Lower leg skin (tissue), 4 donors: ENCODE data around the gene PGK1. TPM values are rescaled to one million over a fixed set of nuclear protein-coding genes. Genes with fewer than 3 reads are reported as not detected.
"Not testable (repeated sequence)": the region's sequence is repeated elsewhere in the genome, so short reads cannot be mapped to it uniquely, and the experiment has no call there.

Experiments
- DNase-seq, 2 donors: peaks; one replicate each; pipeline ENCODE4 v3.0.0-alpha.2; 2019; ENCODE audit warnings: low spot score in 2 of 2
- H3K4me3 ChIP-seq: fragments of 200-600 bp; sonication (generic); 2 replicates; pipeline ENCODE4 v1.5.1; 2017; ENCODE audit warnings: mild to moderate bottlenecking, low read depth; ENCODE audit not compliant: poor library complexity, severe bottlenecking
- POLR2A ChIP-seq, 2 donors: fragments of 450-650 bp; IDR thresholded peaks; one replicate each; pipeline ENCODE4 v1.6.1; 2016 to 2017; ENCODE audit warnings: antibody characterized with exemption in 2 of 2, mild to moderate bottlenecking in 1 of 2, moderate library complexity in 1 of 2
- WGBS, 2 donors: methylation state at CpG; one replicate each; pipeline ENCODE4 v1.1.5; 2018; 5-methylcytosine and 5-hydroxymethylcytosine counted together
- intact Hi-C: fragments of 100-400 bp; cut with DNase I; formaldehyde crosslinking; loops from one replicate; pipeline ENCODE4 v1.15.0; 2023; ENCODE audit warnings: low total_unique reads
- total RNA-seq, 4 donors: library from RNA; depleted of rRNA; stranded (reverse); fragments of >200 nt; gene quantifications; one replicate each; pipeline ENCODE4 v1.1.0, GENCODE V29; 2016
- TF ChIP-seq, protein P1 (sequence below), 3 donors: fragments of 450-650 bp; IDR thresholded peaks; one replicate each; pipeline ENCODE4 v1.5.1; 2016; ENCODE audit warnings: antibody characterized with exemption in 3 of 3, mild to moderate bottlenecking in 3 of 3, moderate library complexity in 2 of 3

PGK1 gene
- total RNA-seq, 4 donors from 2014 or later: 151 to 246 (median 179) TPM

DNA sequence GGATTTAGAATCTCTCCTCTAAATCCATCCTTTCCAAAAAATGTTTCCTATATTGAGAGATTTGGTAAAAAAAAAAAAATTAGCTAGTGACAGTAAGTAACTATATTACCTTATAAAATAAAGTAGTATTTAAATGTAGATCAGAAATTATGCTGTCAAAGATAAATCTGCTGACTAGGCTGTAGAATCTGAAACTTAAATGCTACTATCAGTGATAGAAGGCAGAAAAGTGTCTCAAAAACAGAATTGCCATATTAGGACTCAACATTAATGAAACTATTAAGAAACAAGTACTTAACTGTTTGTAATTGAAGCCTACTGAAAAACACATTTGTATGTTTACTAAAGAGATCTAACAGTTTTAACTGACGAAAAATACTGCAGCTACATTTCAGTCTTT lies 27.1 kb downstream of the PGK1 start:
- H3K4me3 ChIP-seq: no peak overlapping the region
- intact Hi-C loops: no loop called here
- WGBS, 2 donors: 62 to 90% methylated on average over 1 of the region's 1 CpG
- TF ChIP-seq POLR2A (IDR thresholded peaks at IDR 0.05): no peak
- TF ChIP-seq, protein P1, sequence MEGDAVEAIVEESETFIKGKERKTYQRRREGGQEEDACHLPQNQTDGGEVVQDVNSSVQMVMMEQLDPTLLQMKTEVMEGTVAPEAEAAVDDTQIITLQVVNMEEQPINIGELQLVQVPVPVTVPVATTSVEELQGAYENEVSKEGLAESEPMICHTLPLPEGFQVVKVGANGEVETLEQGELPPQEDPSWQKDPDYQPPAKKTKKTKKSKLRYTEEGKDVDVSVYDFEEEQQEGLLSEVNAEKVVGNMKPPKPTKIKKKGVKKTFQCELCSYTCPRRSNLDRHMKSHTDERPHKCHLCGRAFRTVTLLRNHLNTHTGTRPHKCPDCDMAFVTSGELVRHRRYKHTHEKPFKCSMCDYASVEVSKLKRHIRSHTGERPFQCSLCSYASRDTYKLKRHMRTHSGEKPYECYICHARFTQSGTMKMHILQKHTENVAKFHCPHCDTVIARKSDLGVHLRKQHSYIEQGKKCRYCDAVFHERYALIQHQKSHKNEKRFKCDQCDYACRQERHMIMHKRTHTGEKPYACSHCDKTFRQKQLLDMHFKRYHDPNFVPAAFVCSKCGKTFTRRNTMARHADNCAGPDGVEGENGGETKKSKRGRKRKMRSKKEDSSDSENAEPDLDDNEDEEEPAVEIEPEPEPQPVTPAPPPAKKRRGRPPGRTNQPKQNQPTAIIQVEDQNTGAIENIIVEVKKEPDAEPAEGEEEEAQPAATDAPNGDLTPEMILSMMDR (IDR thresholded peaks at IDR 0.05): no peak
- no peak for DNase-seq

DNA sequence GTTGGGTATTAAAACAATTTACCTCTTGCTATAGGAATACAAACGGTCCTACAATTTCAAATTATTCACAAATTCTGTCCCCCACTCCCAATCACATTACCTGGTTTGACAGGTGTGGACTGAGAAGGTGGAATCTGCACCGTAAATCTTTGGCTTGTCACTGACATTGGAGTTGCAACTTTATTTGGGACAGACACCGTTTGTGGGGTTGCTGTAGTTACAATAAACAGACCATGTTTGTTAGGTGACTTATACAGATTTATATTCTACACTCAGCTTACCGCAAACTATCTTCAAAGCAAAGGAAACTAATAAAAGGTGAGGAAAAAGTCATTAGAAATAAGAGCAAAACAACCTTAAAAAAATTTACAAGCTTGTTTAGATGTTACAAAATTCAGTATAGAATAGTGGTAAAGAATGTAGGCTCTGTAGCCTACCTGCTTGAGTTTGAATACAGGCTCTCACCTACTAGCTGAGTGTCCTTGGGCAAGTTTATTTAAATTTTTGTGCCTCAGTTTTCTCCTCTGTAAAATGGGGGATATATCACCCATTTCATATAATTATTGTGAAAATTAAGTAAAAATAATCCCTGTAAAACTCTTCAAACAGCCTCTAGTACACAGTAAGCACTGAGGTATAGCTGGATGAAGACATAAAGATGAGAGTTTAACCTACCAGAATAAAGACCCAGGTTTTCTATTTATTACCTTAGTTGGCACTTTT lies 29.4 kb downstream of the PGK1 start:
- no peak for TF ChIP-seq POLR2A (IDR thresholded peaks at IDR 0.05)
- TF ChIP-seq, protein P1 (IDR thresholded peaks at IDR 0.05): no peak
- 50 to 58% methylated on average over 4 of the region's 4 CpGs for WGBS, 2 donors
- H3K4me3 ChIP-seq: no peak overlapping the region
- no peak for DNase-seq
- intact Hi-C loops: no loop called here

DNA sequence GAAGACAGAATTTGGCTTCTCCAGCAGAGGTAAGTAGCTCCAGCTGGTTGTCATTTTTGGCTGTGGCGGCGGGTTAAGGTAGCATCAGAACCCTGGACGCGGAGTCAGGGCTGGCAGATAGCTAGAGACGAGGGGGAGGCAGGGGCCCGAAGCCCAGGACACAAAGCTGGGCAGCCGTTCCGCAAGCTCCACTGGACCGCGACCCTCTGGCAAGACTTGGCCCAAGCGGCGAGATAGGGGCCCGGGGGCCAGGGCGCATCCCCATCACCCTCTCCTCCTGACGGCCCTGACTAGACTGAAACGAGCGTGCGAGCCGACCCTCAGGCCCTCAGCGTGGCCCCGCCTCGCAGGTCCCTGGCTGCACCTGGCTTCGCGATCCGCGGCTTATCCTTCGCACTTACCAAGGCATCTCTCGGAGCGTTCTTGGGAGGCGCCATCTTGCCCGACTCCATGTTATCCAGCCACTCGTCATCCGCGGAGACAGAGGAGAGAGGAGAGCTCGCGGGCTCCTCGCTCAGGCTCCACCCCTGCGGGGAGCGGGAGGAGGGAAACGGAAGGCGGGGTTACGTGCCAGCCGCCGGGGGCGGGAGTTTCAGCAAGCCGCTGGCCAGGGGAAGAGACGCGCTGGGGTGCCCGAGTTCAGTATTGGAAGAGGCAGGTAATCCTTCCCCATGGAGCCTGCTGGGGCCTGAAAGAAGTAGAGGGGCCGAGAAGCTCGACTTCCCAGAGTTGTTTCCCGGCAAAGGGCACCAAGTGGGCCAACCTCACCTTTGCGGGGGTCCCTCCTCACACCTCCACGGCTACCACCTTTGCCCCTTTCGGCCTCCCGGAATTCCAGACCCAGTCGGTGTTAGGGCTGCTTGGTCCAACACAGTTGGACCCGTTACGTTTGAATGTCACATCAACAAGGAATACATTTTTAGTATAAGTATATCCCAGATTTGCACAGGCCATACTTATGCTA lies 35.4 kb downstream of the PGK1 start, which contains the start of gene TAF9B:
Gene TAF9B (minus strand): TSS at position 491 of the 964 bp plus-strand sequence. CDS start 39 bp downstream, at position 452.
- TF ChIP-seq POLR2A (IDR thresholded peaks at IDR 0.05): no peak
- TF ChIP-seq, protein P1 (IDR thresholded peaks at IDR 0.05): no peak
- intact Hi-C loops: no loop called here
- peak; percentile 75 to 95 for DNase-seq
- peak within 1 kb of the TSS; percentile 48 for H3K4me3 ChIP-seq
- 12 to 37% methylated on average over 19 to 58 of the region's 59 CpGs for WGBS, 2 donors

DNA sequence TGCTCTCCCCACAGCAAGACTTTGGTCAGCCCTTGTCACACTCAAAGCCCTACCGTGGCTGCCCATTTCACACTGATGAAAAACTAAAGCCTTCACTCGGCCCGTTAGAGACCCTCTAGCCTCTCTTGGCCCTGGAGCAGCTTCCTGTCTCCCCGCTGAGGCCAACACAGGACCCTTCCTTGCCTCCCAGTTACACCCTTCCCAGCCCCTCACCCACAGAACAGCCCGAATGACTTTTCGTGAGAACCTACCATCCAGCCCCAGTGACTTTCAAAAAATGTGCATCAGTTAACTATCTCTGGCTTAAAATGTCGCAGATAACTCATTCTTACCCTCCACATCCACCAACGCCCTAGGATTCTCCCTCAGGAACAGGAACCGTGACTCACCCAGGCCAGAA lies 36.2 kb downstream of the PGK1 start:
- no peak overlapping the region for H3K4me3 ChIP-seq
- TF ChIP-seq POLR2A (IDR thresholded peaks at IDR 0.05): no peak
- TF ChIP-seq, protein P1 (IDR thresholded peaks at IDR 0.05): no peak
- DNase-seq: no peak
- 84 to 96% methylated on average over 9 of the region's 9 CpGs for WGBS, 2 donors
- intact Hi-C loops: no loop called here

DNA sequence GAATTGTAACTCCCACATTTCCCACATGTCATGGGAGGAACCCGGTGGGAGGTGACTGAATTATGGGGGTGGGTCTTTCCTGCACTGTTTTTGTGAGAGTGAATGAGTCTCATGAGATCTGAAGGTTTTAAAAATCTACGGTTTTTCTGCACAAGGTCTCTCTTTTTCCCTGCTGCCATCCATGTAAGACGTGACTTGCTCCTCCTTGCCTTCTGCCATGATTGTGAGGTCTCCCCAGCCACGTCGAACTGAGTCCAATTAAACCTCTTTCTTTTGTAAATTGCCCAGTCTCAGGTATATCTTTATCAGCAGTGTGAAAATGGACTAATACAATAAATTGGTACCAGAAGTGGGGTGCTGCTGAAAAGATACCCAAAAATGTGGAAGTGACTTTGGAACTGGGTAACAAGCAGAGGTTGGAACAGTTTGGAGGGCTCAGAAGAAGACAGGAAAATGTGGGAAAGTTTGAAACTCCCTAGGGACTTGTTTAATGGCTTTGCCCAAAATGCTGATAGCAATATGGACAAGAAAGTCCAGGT lies 43.0 kb downstream of the PGK1 start:
- H3K4me3 ChIP-seq, intact Hi-C loops, DNase-seq: not testable (repeated sequence)
- 90 to 99% methylated on average over 5 of the region's 5 CpGs for WGBS, 2 donors

DNA sequence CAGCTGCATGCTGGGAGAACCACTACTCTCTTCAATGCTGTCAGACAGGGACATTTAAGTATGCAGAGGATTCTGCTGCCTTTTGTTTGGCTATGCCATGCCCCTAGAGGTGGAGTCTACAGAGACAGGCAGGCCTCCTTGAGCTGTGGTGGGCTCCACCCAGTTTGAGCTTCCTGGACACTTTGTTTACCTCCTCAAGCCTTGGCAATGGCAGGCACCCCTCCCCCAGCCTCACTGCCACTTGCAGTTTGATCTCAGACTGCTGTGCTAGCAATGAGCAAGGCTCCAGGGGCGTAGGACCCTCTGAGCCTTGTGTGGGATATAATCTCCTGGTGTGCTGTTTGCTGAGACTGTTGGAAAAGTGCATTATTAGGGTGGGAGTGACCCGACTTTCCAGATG lies 53.3 kb downstream of the PGK1 start:
- WGBS, 2 donors: 75 to 80% methylated on average over 2 of the region's 2 CpGs
- H3K4me3 ChIP-seq, DNase-seq, intact Hi-C loops: not testable (repeated sequence)

DNA sequence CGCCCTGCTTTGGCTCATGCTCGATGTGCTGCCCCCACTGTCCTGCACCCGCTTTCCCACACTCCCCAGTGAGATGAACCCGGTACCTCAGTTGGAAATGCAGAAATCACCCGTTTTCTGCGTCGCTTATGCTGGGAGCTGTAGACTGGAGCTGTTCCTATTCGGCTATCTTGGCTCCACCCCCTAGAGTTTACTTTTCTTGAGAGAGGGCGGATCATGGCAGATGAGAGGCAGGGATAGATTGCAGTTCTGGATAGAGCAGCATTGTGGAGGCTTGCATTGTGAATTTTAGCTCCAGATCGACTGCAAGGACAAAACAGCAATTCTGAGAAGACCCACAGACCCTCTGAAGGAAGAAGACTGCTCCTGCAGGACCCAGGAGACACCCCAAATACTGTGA lies 53.8 kb downstream of the PGK1 start:
- intact Hi-C loops, H3K4me3 ChIP-seq, DNase-seq: not testable (repeated sequence)
- WGBS, 2 donors: 81 to 88% methylated on average over 10 of the region's 10 CpGs

DNA sequence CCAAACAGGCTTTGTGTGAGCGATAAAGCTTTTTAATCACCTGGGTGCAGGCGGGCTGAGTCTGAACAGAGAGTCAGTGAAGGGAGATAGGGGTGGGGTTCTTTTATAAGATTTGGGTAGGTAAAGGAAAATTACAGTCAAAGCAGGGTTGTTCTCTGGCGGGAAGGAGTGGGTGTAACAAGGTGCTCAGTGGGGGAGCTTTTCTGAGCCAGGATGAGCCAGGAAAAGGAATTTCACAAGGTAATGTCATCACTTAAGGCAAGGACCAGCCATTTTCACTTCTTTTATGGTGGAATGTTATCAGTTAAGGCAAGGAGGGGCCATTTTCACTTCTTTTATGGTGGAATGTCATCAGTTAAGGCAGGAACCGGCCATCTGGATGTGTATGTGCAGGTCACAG lies 56.7 kb downstream of the PGK1 start:
- WGBS, 2 donors: 73 to 83% methylated on average over 4 of the region's 4 CpGs
- H3K4me3 ChIP-seq, intact Hi-C loops, DNase-seq: not testable (repeated sequence)

DNA sequence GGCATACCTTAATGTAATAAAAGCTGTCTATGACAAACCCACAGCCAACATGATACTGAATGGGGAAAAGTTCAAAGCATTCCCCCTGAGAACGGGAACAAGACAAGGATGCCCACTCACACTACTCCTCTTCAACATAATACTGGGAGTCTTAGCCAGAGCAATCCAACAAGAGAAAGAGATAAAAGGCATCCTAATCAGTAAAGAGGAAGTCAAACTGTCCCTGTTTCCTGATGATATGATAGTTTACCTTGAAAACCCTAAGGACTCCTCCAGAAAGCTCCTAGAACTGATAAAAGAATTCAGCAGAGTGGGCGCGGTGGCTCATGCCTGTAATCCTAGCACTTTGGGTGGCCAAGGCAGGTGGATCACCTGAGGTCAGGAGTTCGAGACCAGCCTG lies 59.1 kb downstream of the PGK1 start:
- H3K4me3 ChIP-seq, DNase-seq: not testable (repeated sequence)
- 72 to 89% methylated on average over 4 of the region's 4 CpGs for WGBS, 2 donors

More for the DNA sequence above, 59.1 kb downstream of the PGK1 start:
- intact Hi-C loops: not testable (repeated sequence)
